ENCODE data around the gene CDK5RAP2.

Gene CDK5RAP2

DNA sequence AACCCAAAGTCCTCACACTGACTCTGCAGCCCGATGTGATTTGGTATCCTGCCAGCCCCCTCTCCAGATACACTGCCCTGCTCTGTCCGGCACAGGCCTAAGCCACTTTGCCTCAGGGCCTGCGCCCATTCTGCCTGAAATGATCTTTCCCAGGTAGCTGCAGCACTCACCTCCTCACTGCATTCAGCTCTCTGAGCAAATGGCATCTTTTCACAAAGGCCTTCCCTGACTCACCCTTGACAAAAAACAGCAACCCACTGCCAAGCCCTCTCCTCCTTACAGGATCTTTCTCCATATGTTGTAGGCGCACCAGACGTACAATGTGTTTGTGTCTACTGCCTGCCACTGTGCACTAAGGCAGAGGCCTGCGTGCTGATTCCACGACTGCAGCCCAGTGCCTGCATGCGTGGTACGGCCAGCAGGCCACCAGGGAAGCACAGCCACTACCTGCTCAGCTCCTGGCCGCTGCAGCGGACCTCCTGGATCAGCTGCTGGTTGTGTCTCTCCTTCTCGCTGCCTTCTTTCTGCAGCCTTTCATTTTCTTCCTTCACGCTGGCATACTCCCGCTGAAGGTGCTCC, 171.2 kb downstream of the CDK5RAP2 start:
- TF ChIP-seq, protein P1, sequence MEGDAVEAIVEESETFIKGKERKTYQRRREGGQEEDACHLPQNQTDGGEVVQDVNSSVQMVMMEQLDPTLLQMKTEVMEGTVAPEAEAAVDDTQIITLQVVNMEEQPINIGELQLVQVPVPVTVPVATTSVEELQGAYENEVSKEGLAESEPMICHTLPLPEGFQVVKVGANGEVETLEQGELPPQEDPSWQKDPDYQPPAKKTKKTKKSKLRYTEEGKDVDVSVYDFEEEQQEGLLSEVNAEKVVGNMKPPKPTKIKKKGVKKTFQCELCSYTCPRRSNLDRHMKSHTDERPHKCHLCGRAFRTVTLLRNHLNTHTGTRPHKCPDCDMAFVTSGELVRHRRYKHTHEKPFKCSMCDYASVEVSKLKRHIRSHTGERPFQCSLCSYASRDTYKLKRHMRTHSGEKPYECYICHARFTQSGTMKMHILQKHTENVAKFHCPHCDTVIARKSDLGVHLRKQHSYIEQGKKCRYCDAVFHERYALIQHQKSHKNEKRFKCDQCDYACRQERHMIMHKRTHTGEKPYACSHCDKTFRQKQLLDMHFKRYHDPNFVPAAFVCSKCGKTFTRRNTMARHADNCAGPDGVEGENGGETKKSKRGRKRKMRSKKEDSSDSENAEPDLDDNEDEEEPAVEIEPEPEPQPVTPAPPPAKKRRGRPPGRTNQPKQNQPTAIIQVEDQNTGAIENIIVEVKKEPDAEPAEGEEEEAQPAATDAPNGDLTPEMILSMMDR (IDR thresholded peaks at IDR 0.05; ENCODE audit: extremely low read depth, insufficient read depth, missing control alignments): no peak
- in situ Hi-C loops (cut with MboI; ENCODE audit: low pct_unique_long_range_greater_than_20kb, low sequenced_read_pairs, unreplicated experiment): no loop called here
- no peak for DNase-seq (ENCODE audit: low spot score)

DNA sequence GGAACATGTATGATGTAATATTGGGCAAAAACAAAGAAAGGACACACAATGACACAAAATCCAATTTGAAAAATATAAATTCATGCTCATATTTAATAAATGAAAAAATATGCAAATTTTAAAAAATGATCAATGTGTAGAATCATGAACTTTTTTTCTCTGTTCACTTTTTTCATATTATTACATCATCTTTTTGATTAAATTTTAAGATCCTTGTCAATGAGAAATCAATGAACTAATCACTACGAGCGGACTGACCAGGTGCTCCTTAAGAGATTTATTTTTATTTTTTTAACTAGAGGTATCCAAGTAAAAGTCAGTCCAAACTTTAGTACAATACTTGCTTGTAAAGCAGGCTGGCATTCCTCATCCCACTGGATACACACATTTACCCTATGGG, 174.1 kb downstream of the CDK5RAP2 start:
- TF ChIP-seq, protein P1 (IDR thresholded peaks at IDR 0.05; ENCODE audit: extremely low read depth, insufficient read depth, missing control alignments): no peak
- in situ Hi-C loops (cut with MboI; ENCODE audit: low pct_unique_long_range_greater_than_20kb, low sequenced_read_pairs, unreplicated experiment): no loop called here
- no peak for DNase-seq (ENCODE audit: low spot score)

DNA sequence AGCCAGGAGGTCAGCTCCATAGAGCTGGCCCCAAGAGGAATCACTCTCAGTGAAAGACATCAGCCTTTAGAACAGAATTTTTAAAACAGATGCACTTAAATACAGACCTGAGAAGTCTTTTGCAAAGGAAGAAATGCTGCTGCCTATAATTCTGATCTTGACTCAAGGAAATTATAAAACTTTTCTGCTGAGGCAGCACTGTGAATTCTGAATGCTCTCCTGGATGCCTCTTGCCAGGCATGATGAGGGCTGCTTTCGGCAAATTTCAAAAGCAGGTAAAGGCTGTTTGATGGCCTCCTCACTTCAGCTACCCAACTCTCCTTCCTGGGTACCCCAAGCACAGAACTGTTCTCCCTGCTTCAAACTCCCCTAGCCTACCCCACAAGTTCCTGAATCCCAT, 174.8 kb downstream of the CDK5RAP2 start:
- DNase-seq (ENCODE audit: low spot score): no peak
- in situ Hi-C loops (cut with MboI; ENCODE audit: low pct_unique_long_range_greater_than_20kb, low sequenced_read_pairs, unreplicated experiment): no loop called here
- TF ChIP-seq, protein P1 (IDR thresholded peaks at IDR 0.05; ENCODE audit: extremely low read depth, insufficient read depth, missing control alignments): no peak

DNA sequence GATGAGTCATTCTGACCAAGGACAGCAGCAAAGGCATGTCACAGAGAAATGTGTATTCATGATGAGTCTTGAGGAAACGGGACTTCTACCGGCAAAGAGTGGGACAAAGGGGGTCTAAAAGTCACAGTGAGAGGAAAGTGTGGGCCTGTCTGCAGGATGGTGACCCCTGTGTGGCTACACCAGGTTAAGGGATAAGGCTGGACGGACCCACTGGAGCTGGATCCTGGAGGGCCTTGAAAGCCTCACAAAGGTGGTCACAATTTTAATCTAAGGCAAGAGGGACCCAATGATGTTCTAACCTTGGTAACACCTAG, 176.5 kb downstream of the CDK5RAP2 start:
- DNase-seq (ENCODE audit: low spot score): no peak
- TF ChIP-seq, protein P1 (IDR thresholded peaks at IDR 0.05; ENCODE audit: extremely low read depth, insufficient read depth, missing control alignments): no peak
- in situ Hi-C loops (cut with MboI; ENCODE audit: low pct_unique_long_range_greater_than_20kb, low sequenced_read_pairs, unreplicated experiment): no loop called here

GRCh38 chr9:120402741-120403542, 177.0 kb downstream of the CDK5RAP2 start:
- no peak for DNase-seq (ENCODE audit: low spot score)
- in situ Hi-C loops (cut with MboI; ENCODE audit: low pct_unique_long_range_greater_than_20kb, low sequenced_read_pairs, unreplicated experiment): no loop called here
- TF ChIP-seq, protein P1 (IDR thresholded peaks at IDR 0.05; ENCODE audit: extremely low read depth, insufficient read depth, missing control alignments): no peak

- DNase-seq (ENCODE audit: low spot score): no peak
- TF ChIP-seq, protein P1 (IDR thresholded peaks at IDR 0.05; ENCODE audit: extremely low read depth, insufficient read depth, missing control alignments): no peak
- in situ Hi-C loops (cut with MboI; ENCODE audit: low pct_unique_long_range_greater_than_20kb, low sequenced_read_pairs, unreplicated experiment): no loop called here
Measured at GRCh38 chr9:120399940-120400339, 180.0 kb downstream of the CDK5RAP2 start.

Measured in GM13977 (cell line).